ENCODE measurements around the gene SCYL1. TPM values are rescaled to one million over a fixed set of nuclear protein-coding genes. Genes with fewer than 3 reads are reported as not detected.

The SCYL1 gene
- total RNA-seq, 1 experiment from 2014 or later, result 53.6 TPM

GRCh38 chr11:65574109-65574810 lies 49.4 kb downstream of the SCYL1 start:
- Mint-ChIP-seq H3K27ac (ENCODE audit: unreplicated experiment) (peak overlapping the region; percentile 77), H3K27me3 (ENCODE audit: unreplicated experiment) (no peaks in the 10 kb centered on the region), H3K9me3 (ENCODE audit: low read depth, unreplicated experiment) (no peaks in the 10 kb centered on the region), H3K36me3 (ENCODE audit: insufficient read depth, unreplicated experiment) (peaks cover 96% of the 10 kb centered on the region), H3K4me3 (ENCODE audit: low read depth, unreplicated experiment) (peak overlapping the region; percentile 79), H3K4me1 (ENCODE audit: low read depth, unreplicated experiment) (peaks cover 47% of the 10 kb centered on the region)
- CTCF ChIA-PET, result no interaction called here
- no TSS peak for BruUV-seq (replicated peaks)
- intact Hi-C loops (cut with micrococcal nuclease; ENCODE audit: unreplicated experiment), result no loop called here
- DNase-seq, result peak; percentile 97
- TF ChIP-seq CTCF (IDR thresholded peaks at IDR 0.05; ENCODE audit: unreplicated experiment), result peak; percentile 97

- no peaks in the 10 kb centered on the region for H3K9me3 Mint-ChIP-seq (ENCODE audit: low read depth, unreplicated experiment)
- TSS peak; percentile 95 for BruUV-seq (replicated peaks)
- intact Hi-C loops (cut with micrococcal nuclease; ENCODE audit: unreplicated experiment), result no loop called here
- H3K27me3 Mint-ChIP-seq (ENCODE audit: unreplicated experiment), result no peaks in the 10 kb centered on the region
- peaks cover 43% of the 10 kb centered on the region for H3K4me1 Mint-ChIP-seq (ENCODE audit: low read depth, unreplicated experiment)
- peak overlapping the region; percentile 77 for H3K27ac Mint-ChIP-seq (ENCODE audit: unreplicated experiment)
- DNase-seq, result no peak
- H3K4me3 Mint-ChIP-seq (ENCODE audit: low read depth, unreplicated experiment), result peak overlapping the region; percentile 79
- no peak for TF ChIP-seq CTCF (IDR thresholded peaks at IDR 0.05; ENCODE audit: unreplicated experiment)
- CTCF ChIA-PET, result interaction anchor here (0.6 to 1.5 kb wide), 3 partner anchors 13 to 24 kb away, joined by 3 to 4 read pairs (median 3); no protein-coding TSS in a partner anchor
- peaks cover 95% of the 10 kb centered on the region for H3K36me3 Mint-ChIP-seq (ENCODE audit: insufficient read depth, unreplicated experiment)
These were observed 50.1 kb downstream of the SCYL1 start for GRCh38 chr11:65574811-65575567.

- peak; percentile 83 for DNase-seq
- H3K4me1 Mint-ChIP-seq (ENCODE audit: low read depth, unreplicated experiment), result peaks cover 41% of the 10 kb centered on the region
- peaks cover 94% of the 10 kb centered on the region for H3K36me3 Mint-ChIP-seq (ENCODE audit: insufficient read depth, unreplicated experiment)
- CTCF ChIA-PET, result interaction anchor here (0.6 to 1.5 kb wide), 5 partner anchors 12 to 68 kb away, joined by 3 to 4 read pairs (median 3); no protein-coding TSS in a partner anchor
- H3K27me3 Mint-ChIP-seq (ENCODE audit: unreplicated experiment), result no peaks in the 10 kb centered on the region
- H3K27ac Mint-ChIP-seq (ENCODE audit: unreplicated experiment), result peak within 1 kb of the TSS; percentile 77
- no peak for TF ChIP-seq CTCF (IDR thresholded peaks at IDR 0.05; ENCODE audit: unreplicated experiment)
- intact Hi-C loops (cut with micrococcal nuclease; ENCODE audit: unreplicated experiment), result no loop called here
- H3K9me3 Mint-ChIP-seq (ENCODE audit: low read depth, unreplicated experiment), result no peaks in the 10 kb centered on the region
- no TSS peak for BruUV-seq (replicated peaks)
- H3K4me3 Mint-ChIP-seq (ENCODE audit: low read depth, unreplicated experiment), result peak within 1 kb of the TSS; percentile 79
These were observed 50.8 kb downstream of the SCYL1 start, which contains the start of gene EHBP1L1 for GRCh38 chr11:65575568-65576231. EHBP1L1 (plus strand) TSS chr11:65576053; CDS start chr11:65576303, 250 bp downstream.

GRCh38 chr11:65576232-65576866 lies 51.5 kb downstream of the SCYL1 start:
- BruUV-seq (replicated peaks), result no TSS peak
- CTCF ChIA-PET, result interaction anchor here (0.6 to 1.5 kb wide), 4 partner anchors 11 to 69 kb away, joined by 3 to 4 read pairs (median 3); no protein-coding TSS in a partner anchor
- Mint-ChIP-seq H3K4me1 (ENCODE audit: low read depth, unreplicated experiment) (peaks cover 34% of the 10 kb centered on the region), H3K27ac (ENCODE audit: unreplicated experiment) (peak overlapping the region; percentile 71), H3K36me3 (ENCODE audit: insufficient read depth, unreplicated experiment) (peaks cover 94% of the 10 kb centered on the region), H3K4me3 (ENCODE audit: low read depth, unreplicated experiment) (peak overlapping the region; percentile 79), H3K27me3 (ENCODE audit: unreplicated experiment) (no peaks in the 10 kb centered on the region), H3K9me3 (ENCODE audit: low read depth, unreplicated experiment) (no peaks in the 10 kb centered on the region)
- DNase-seq, result no peak
- intact Hi-C loops (cut with micrococcal nuclease; ENCODE audit: unreplicated experiment), result no loop called here
- TF ChIP-seq CTCF (IDR thresholded peaks at IDR 0.05; ENCODE audit: unreplicated experiment), result no peak
